CD4-positive, alpha-beta memory T cell (primary cell): ENCODE measurements around the gene F11. TPM values are rescaled to one million over a fixed set of nuclear protein-coding genes. Genes with fewer than 3 reads are reported as not detected.

Experiments
- CTCF ChIA-PET: fragments of 350-600 bp; sonication (Branson Sonifier 250); formaldehyde crosslinking; loops from one replicate; lab custom pipeline; 2021; ENCODE audit warnings: inconsistent platforms; ENCODE audit not compliant: partially characterized antibody; lab: Charles Lee
- POLR2A ChIA-PET: fragments of 350-600 bp; sonication (Branson Sonifier 250); formaldehyde crosslinking; loops from one replicate; lab custom pipeline; 2021; ENCODE audit not compliant: partially characterized antibody; lab: Charles Lee
- DNase-seq, 5 donors: peaks; one replicate each; pipeline versions ENCODE4 v3.0.0 to v3.0.0-alpha.2; 2020 to 2022; ENCODE audit warnings: mixed read lengths in 1 of 5
- H3K27ac ChIP-seq: one replicate; pipeline ENCODE4 v1.7.0; 2013; ENCODE audit warnings: low read depth, low read length
- H3K27me3 ChIP-seq: 2 replicates; pipeline ENCODE4 v1.7.0; 2013; ENCODE audit warnings: mild to moderate bottlenecking, low read length, moderate library complexity; ENCODE audit not compliant: insufficient read depth
- H3K36me3 ChIP-seq: 2 replicates; pipeline ENCODE4 v1.7.0; 2013; ENCODE audit warnings: mild to moderate bottlenecking, low read length, moderate library complexity; ENCODE audit not compliant: insufficient read depth
- H3K4me1 ChIP-seq: 2 replicates; pipeline ENCODE4 v1.7.0; 2013; ENCODE audit warnings: mild to moderate bottlenecking, low read length, moderate library complexity; ENCODE audit not compliant: insufficient read depth
- H3K4me3 ChIP-seq, 2 donors: one replicate each; pipeline ENCODE4 v1.7.0; 2013; ENCODE audit warnings: low read length in 2 of 2, mild to moderate bottlenecking in 1 of 2
- H3K9me3 ChIP-seq, 2 donors: one replicate each; pipeline ENCODE4 v1.7.0; 2013; ENCODE audit warnings: low read length in 2 of 2, control low read depth in 1 of 2; ENCODE audit not compliant: control insufficient read depth in 1 of 2
- H3K27ac Mint-ChIP-seq, 7 donors: one replicate each; pipeline ENCODE4 v1.8.0; 2020 to 2021; ENCODE audit warnings: mixed read lengths in 7 of 7, mild to moderate bottlenecking in 6 of 7, inconsistent platforms in 3 of 7, moderate library complexity in 3 of 7
- H3K27me3 Mint-ChIP-seq, 2 donors: one replicate each; pipeline ENCODE4 v1.8.0; 2020 to 2021; ENCODE audit warnings: mixed read lengths in 2 of 2
- H3K36me3 Mint-ChIP-seq, 2 donors: one replicate each; pipeline ENCODE4 v1.8.0; 2020 to 2021; ENCODE audit warnings: mixed read lengths in 2 of 2, inconsistent platforms in 1 of 2, mild to moderate bottlenecking in 1 of 2
- H3K4me1 Mint-ChIP-seq, 4 donors: one replicate each; pipeline ENCODE4 v1.8.0; 2020 to 2021; ENCODE audit warnings: mixed read lengths in 4 of 4, mild to moderate bottlenecking in 1 of 4
- H3K4me3 Mint-ChIP-seq, 8 donors: one replicate each; pipeline ENCODE4 v1.8.0; 2020 to 2021; ENCODE audit warnings: mixed read lengths in 8 of 8, mild to moderate bottlenecking in 7 of 8, moderate library complexity in 6 of 8, inconsistent platforms in 3 of 8
- H3K9me3 Mint-ChIP-seq, 8 donors: one replicate each; pipeline ENCODE4 v1.8.0; 2020 to 2021; ENCODE audit warnings: mixed read lengths in 8 of 8, mild to moderate bottlenecking in 5 of 8, inconsistent platforms in 3 of 8, moderate library complexity in 1 of 8
- intact Hi-C: fragments of 100-400 bp; cut with micrococcal nuclease; formaldehyde crosslinking; loops from one replicate; pipeline ENCODE4 v1.15.1; 2023
- polyA plus RNA-seq, 2 donors: library from polyadenylated mRNA; unstranded; fragments of 300-500 nt; fragmentation: Illumina TruSeq; gene quantifications; one replicate each; pipeline ENCODE4 v1.2.3, GENCODE V29; 2021
- total RNA-seq, 2 experiments: library from RNA; stranded (reverse); gene quantifications; one replicate each; pipeline ENCODE4 v1.2.3, GENCODE V29; 2021

The F11 gene
- total and polyA plus RNA-seq, 4 experiments from 2014 or later: not detected

- POLR2A ChIA-PET: no interaction called here
- Histone ChIP-seq H3K27me3 (no peaks in the 10 kb centered on the region), H3K9me3 (no peaks in the 10 kb centered on the region), H3K36me3 (no peaks in the 10 kb centered on the region), H3K27ac (no peak overlapping the region), H3K4me1 (no peaks in the 10 kb centered on the region), H3K4me3 (no peak overlapping the region)
- no peak for DNase-seq
- peaks cover 6 to 50% (median 24%) of the 10 kb centered on the region in 8 donors for H3K9me3 Mint-ChIP-seq
- H3K36me3 Mint-ChIP-seq: no peaks in the 10 kb centered on the region
- H3K4me3 Mint-ChIP-seq: no peak overlapping the region
- intact Hi-C loops: no loop called here
- H3K4me1 Mint-ChIP-seq: no peaks in the 10 kb centered on the region
- no peak overlapping the region for H3K27ac Mint-ChIP-seq
- H3K27me3 Mint-ChIP-seq: peaks cover 0 to 2% of the 10 kb centered on the region in 2 donors
- CTCF ChIA-PET: no interaction called here
These were observed 64.4 kb downstream of the F11 start for GRCh38 chr4:186330368-186330767.

- H3K27ac Mint-ChIP-seq: no peak overlapping the region
- POLR2A ChIA-PET: no interaction called here
- H3K4me1 Mint-ChIP-seq: no peaks in the 10 kb centered on the region
- Histone ChIP-seq H3K9me3 (no peaks in the 10 kb centered on the region), H3K4me1 (no peaks in the 10 kb centered on the region), H3K36me3 (no peaks in the 10 kb centered on the region), H3K27me3 (no peaks in the 10 kb centered on the region), H3K27ac (no peak overlapping the region), H3K4me3 (no peak overlapping the region)
- peaks cover 0 to 1% of the 10 kb centered on the region in 2 donors for H3K27me3 Mint-ChIP-seq
- DNase-seq: no peak
- H3K36me3 Mint-ChIP-seq: no peaks in the 10 kb centered on the region
- peaks cover 7 to 37% (median 23%) of the 10 kb centered on the region in 8 donors for H3K9me3 Mint-ChIP-seq
- CTCF ChIA-PET: no interaction called here
- H3K4me3 Mint-ChIP-seq: no peak overlapping the region
- intact Hi-C loops: no loop called here
These were observed 69.8 kb downstream of the F11 start for GRCh38 chr4:186335793-186336192.

Other genes starting within 250 kb of the F11 start
- gene TLR3, start 197.0 kb upstream of the F11 start, total RNA-seq: 1 to 10 TPM; 2.1 to 2.2 TPM
- gene TLR3, start 197.0 kb upstream of the F11 start, polyA plus RNA-seq: 1 to 10 TPM; 3.0 to 4.1 TPM
- gene FAM149A, start 161.5 kb upstream of the F11 start, total RNA-seq: under 1 TPM; 0.58 to 0.76 TPM
- not detected for gene FAM149A, start 161.5 kb upstream of the F11 start, polyA plus RNA-seq
- 10 to 100 TPM; 41.9 to 45.5 TPM for gene CYP4V2, start 74.6 kb upstream of the F11 start, total RNA-seq
- gene CYP4V2, start 74.6 kb upstream of the F11 start, polyA plus RNA-seq: 10 to 100 TPM; 25.3 to 40.9 TPM
- 1 to 10 TPM; 1.2 to 1.4 TPM for gene KLKB1, start 38.7 kb upstream of the F11 start, total RNA-seq
- not detected for gene KLKB1, start 38.7 kb upstream of the F11 start, polyA plus RNA-seq